ENCODE measurements around the gene MYO9B. TPM values are rescaled to one million over a fixed set of nuclear protein-coding genes. Genes with fewer than 3 reads are reported as not detected.

The MYO9B gene
- total and polyA plus RNA-seq, 9 of the 15 experiments (the other 6 are each of a cell fraction or from before 2014, with no cell fraction given), result 2.4 to 77.6 (median 23.0) TPM

DNA sequence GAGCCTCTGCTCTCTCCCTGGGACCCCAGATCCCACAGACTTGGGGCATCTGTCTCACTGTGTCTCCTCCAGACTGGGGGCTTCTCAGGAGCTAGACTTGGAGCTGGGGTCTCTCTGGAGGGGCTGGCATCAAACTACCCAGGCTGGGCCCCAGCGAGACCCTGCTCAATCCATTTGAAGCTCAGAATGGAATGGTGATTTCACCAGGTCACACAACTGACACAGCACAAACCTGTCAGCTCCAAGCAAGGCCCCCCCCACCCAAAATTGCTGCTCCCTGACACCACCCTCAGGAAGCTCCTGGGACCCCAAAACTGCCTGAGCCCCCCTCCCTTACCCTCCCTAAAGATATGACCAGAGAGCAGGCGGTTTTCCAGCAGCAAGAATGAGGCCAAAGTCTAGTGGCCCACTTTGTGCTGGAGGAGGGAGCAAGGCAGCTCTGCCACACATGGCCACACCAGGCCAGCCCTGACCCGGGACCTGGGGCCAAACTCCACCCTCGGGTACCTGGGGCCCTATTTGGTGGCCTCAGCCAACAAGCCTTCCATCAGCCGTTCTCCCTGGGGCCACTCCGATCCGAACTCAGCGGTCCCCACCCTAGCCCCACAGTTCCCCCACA is 167.7 kb downstream of the MYO9B start (continued):
- TF ChIP-seq CBX3 (IDR thresholded peaks at IDR 0.05; ENCODE audit: borderline replicate concordance in 1 of 2, low read length in 2 of 2) (no peak), NEUROD1 (IDR thresholded peaks at IDR 0.05; ENCODE audit: borderline replicate concordance, low read depth, low read length, partially characterized antibody) (no peak), ATF1 (CRISPR knock-in tag; IDR thresholded peaks at IDR 0.05) (no peak), ATF1 (tag; IDR thresholded peaks at IDR 0.05) (no peak)

DNA sequence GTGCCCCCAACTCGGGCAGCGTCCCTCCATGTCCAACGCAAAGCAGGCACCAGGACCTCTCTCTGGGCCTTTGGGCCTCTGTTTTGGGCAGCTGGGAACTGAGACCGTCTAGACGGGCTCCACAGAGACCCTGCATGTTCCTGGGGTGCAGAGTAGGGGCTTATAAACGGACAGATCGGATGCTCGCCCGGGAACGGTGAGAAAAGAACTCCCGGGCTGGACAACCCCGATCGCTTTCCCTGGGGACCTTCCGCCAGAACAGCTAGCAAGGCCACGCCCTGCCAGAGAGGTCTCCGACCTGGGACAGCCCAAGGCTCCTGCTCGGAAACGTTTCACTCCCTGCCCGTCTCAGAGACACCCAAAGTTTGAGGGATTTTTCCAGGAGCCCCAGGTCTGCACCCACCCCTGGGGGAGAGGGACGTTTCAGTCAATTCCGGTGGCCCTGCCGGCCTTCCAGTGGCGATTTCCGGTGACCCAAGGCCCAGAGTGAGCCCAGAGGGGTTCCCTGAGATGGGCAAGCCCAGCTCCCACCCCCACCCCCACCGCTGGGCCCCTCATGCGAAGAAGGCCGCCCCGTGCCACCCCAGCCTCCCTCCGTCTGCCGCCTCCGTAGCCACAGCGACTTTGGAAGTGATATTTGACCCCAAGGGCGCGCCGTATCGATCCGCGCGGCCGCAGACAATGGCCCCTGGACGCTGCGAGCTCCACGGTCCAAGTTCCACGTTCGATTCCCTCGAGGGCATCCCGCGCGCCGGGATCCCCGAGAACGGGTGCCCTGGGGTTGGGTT is 168.4 kb downstream of the MYO9B start:
- H3K27me3 ChIP-seq (ENCODE audit: control insufficient read depth in 2 of 2, insufficient read depth in 2 of 2, low read length in 2 of 2), result no peaks in the 10 kb centered on the region
- H3K36me3 ChIP-seq (ENCODE audit: control insufficient read depth, insufficient read depth, low read length), result peaks cover 24% of the 10 kb centered on the region; the same call in 2 of the 3 replicates
- peak overlapping the region; percentile 80 for H3K4me3 ChIP-seq
- WGBS (ENCODE audit: insufficient coverage, low coverage, missing lambda C conversion rate), result 1% methylated on average over 47 of the region's 52 CpGs
- intact Hi-C loops (cut with micrococcal nuclease) (no loop called here), in situ Hi-C loops (cut with MboI) (no loop called here)
- peak; percentile 46 to 81 (median 56) for DNase-seq (ENCODE audit: extremely low read depth in 1 of 4, low spot score in 3 of 4)
- H4K20me1 ChIP-seq (replicated peaks; ENCODE audit: control insufficient read depth, insufficient read depth, low read length), result peaks cover 15% of the 10 kb centered on the region
- ATAC-seq, result peak; percentile 68
- H2AFZ ChIP-seq (ENCODE audit: low read depth, low read length), result no peak overlapping the region
- FAIRE-seq, result peak; percentile 86
- ChIA-PET CTCF (ENCODE audit: low intra/inter-chr PET ratio) (interaction anchor here (0.6 kb wide), 1 partner anchor 133 kb away, joined by 3 read pairs; no protein-coding TSS in a partner anchor), POLR2A (interaction anchor here (0.6 to 11.3 kb wide), 6 partner anchors 10 to 102 kb away, joined by 3 to 129 read pairs (median 3); partner anchors contain the start of gene OCEL1)
- peak overlapping the region; percentile 65 to 91 for H3K9ac ChIP-seq (ENCODE audit: insufficient read depth in 1 of 2, low read depth in 2 of 2, low read length in 2 of 2)
- peak overlapping the region; percentile 93 for H3K4me2 ChIP-seq (ENCODE audit: insufficient read depth, low read length)
- H3K79me2 ChIP-seq (ENCODE audit: control insufficient read depth, insufficient read depth, low read length), result peaks cover 54% of the 10 kb centered on the region
- H3K9me1 ChIP-seq (ENCODE audit: control insufficient read depth, insufficient read depth, low read length), result no peaks in the 10 kb centered on the region
- H3K4me1 ChIP-seq (replicated peaks in 1 of 2; ENCODE audit: control insufficient read depth in 2 of 2, insufficient read depth in 2 of 2, low read length in 2 of 2), result peaks cover 37 to 79% of the 10 kb centered on the region in 2 experiments
- H3K27ac ChIP-seq (ENCODE audit: extremely low read depth, low read depth, low read length), result peak overlapping the region; percentile 86
- BruUV-seq (replicated peaks), result TSS peak; percentile 47
- no peaks in the 10 kb centered on the region for H3K9me3 ChIP-seq (replicated peaks; ENCODE audit: control insufficient read depth, insufficient read depth, low read depth, low read length)
- TF ChIP-seq TOE1 (IDR thresholded peaks at IDR 0.05; ENCODE audit: borderline replicate concordance) (no peak), TOE1 (CRISPR knock-in tag; IDR thresholded peaks at IDR 0.05; ENCODE audit: borderline replicate concordance, low read depth) (no peak), TGIF2 (CRISPR knock-in tag; IDR thresholded peaks at IDR 0.05) (no peak), ZNF707 (CRISPR knock-in tag; conservative IDR thresholded peaks at IDR 0.05) (no peak), POLR2G (IDR thresholded peaks at IDR 0.05; ENCODE audit: low read depth, low read length) (peak; percentile 62; the same call in 1 of the 2 replicates), SPI1 (IDR thresholded peaks at IDR 0.05; ENCODE audit: borderline replicate concordance, low read depth, low read length) (no peak), LCOR (CRISPR knock-in tag; IDR thresholded peaks at IDR 0.05) (no peak), BRCA1 (IDR thresholded peaks at IDR 0.05) (no peak), BRCA1 (CRISPR knock-in tag; IDR thresholded peaks at IDR 0.05) (0 out of 2 replicates have a peak, but pooled peaks have one; percentile 85), CBFB (CRISPR knock-in tag; IDR thresholded peaks at IDR 0.05) (no peak), NCOA6 (IDR thresholded peaks at IDR 0.05) (no peak), SETDB1 (IDR thresholded peaks at IDR 0.05; ENCODE audit: low read length) (no peak), YY1 (IDR thresholded peaks at IDR 0.05; ENCODE audit: borderline replicate concordance in 1 of 3, control insufficient read depth in 1 of 3, extremely low read depth in 1 of 3, insufficient read depth in 3 of 3, insufficient read length in 1 of 3, insufficient replicate concordance in 2 of 3, low read depth in 1 of 3, low read length in 2 of 3) (peak in 1 of 3 experiments; percentile 46), NR2C2 (CRISPR knock-in tag; IDR thresholded peaks at IDR 0.05) (no peak), NR2C2 (tag; IDR thresholded peaks at IDR 0.05) (peak; percentile 49; the same call in 1 of the 2 replicates), PHF20 (IDR thresholded peaks at IDR 0.05; ENCODE audit: partially characterized antibody) (no peak), CREM (IDR thresholded peaks at IDR 0.05; ENCODE audit: low read depth) (0 out of 2 replicates have a peak, but pooled peaks have one; percentile 21), MBD2 (IDR thresholded peaks at IDR 0.05; ENCODE audit: borderline replicate concordance, low read depth) (0 out of 2 replicates have a peak, but pooled peaks have one; percentile 10)
